ENCODE results near the gene FAM227A. TPM values are rescaled to one million over a fixed set of nuclear protein-coding genes. Genes with fewer than 3 reads are reported as not detected.

FAM227A gene
- total and polyA plus RNA-seq, 2 donors (not counting 3 experiments of a cell fraction or from before 2014, with no cell fraction given) = 0.58 to 1.9 TPM

- Histone ChIP-seq H3K9me3 (replicated peaks; ENCODE audit: control insufficient read depth, insufficient read depth, low read length) (no peaks in the 10 kb centered on the region), H3K9ac (replicated peaks; ENCODE audit: extremely low read depth, insufficient read depth, low read length) (peak overlapping the region; percentile 25), H3K4me1 (ENCODE audit: control insufficient read depth, extremely low read depth, insufficient read depth, low read length) (peaks cover 33% of the 10 kb centered on the region), H3K27me3 (ENCODE audit: control insufficient read depth in 2 of 2, insufficient read depth in 2 of 2, low read length in 2 of 2) (no peaks in the 10 kb centered on the region), H3K79me2 (ENCODE audit: control insufficient read depth, insufficient read depth, low read length) (peaks cover 44% of the 10 kb centered on the region), H3K4me2 (ENCODE audit: insufficient read depth, low read length) (peak overlapping the region; percentile 74), H3K36me3 (ENCODE audit: control insufficient read depth in 2 of 2, extremely low read depth in 1 of 2, insufficient read depth in 2 of 2, low read length in 2 of 2) (no peaks in the 10 kb centered on the region), H4K20me1 (replicated peaks; ENCODE audit: control insufficient read depth, extremely low read depth, insufficient read depth, low read length) (peaks cover 7% of the 10 kb centered on the region), H3K4me3 (replicated peaks in 1 of 3; ENCODE audit: insufficient read depth in 1 of 3, low read depth in 1 of 3, low read length in 3 of 3) (peak overlapping the region in 2 of 3 experiments; percentile 6 to 42), H2AFZ (ENCODE audit: low read depth, low read length) (peak overlapping the region; percentile 40), H3K9me1 (replicated peaks; ENCODE audit: control insufficient read depth, extremely low read depth, insufficient read depth, low read length) (no peaks in the 10 kb centered on the region), H3K27ac (ENCODE audit: insufficient read depth, low read depth, low read length) (peak overlapping the region; percentile 28)
- dilution Hi-C loops (cut with MboI; ENCODE audit: extremely low pct_ligation_motif_present, low sequenced_read_pairs) (no loop called here), intact Hi-C loops (cut with micrococcal nuclease) (loop anchor here (2.0 to 10.0 kb wide), 2 partner anchors 52 to 200 kb away; partner anchors contain the start of gene DDX17)
- FAIRE-seq (peak; percentile 54), DNase-seq (ENCODE audit: low read depth, low spot score) (peak; percentile 16)
- CTCF ChIA-PET = interaction anchor here (1.0 to 2.2 kb wide), 2 partner anchors 13 to 23 kb away, joined by 3 to 14 read pairs; partner anchors contain the start of gene TOMM22
- POLR2A ChIA-PET = no interaction called here
- BruUV-seq (replicated peaks) = no TSS peak
- TF ChIP-seq, protein P1, sequence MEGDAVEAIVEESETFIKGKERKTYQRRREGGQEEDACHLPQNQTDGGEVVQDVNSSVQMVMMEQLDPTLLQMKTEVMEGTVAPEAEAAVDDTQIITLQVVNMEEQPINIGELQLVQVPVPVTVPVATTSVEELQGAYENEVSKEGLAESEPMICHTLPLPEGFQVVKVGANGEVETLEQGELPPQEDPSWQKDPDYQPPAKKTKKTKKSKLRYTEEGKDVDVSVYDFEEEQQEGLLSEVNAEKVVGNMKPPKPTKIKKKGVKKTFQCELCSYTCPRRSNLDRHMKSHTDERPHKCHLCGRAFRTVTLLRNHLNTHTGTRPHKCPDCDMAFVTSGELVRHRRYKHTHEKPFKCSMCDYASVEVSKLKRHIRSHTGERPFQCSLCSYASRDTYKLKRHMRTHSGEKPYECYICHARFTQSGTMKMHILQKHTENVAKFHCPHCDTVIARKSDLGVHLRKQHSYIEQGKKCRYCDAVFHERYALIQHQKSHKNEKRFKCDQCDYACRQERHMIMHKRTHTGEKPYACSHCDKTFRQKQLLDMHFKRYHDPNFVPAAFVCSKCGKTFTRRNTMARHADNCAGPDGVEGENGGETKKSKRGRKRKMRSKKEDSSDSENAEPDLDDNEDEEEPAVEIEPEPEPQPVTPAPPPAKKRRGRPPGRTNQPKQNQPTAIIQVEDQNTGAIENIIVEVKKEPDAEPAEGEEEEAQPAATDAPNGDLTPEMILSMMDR (IDR thresholded peaks at IDR 0.05; ENCODE audit: extremely low read depth in 1 of 2, insufficient read depth in 1 of 2, low read depth in 1 of 2, low read length in 2 of 2) = no peak
- TF ChIP-seq MAX (IDR thresholded peaks at IDR 0.05; ENCODE audit: insufficient read depth, insufficient read length) (no peak), MYC (IDR thresholded peaks at IDR 0.05; ENCODE audit: low read depth, low read length) (no peak)
Observed at GRCh38 chr22:38704654-38705234, 48.6 kb upstream of the FAM227A start.

Measured in endothelial cell of umbilical vein (primary cell).